DND-41 (cell line): Measurements from ENCODE around the gene DCP1B.

ENCODE experiments used
- EZH2 ChIP-seq: IDR thresholded peaks from 3 replicates; pipeline ENCODE4 v1.6.1; 2012; ENCODE audit warnings: borderline replicate concordance, low read depth, mild to moderate bottlenecking, moderate library complexity, low read length, inconsistent platforms; ENCODE audit not compliant: severe bottlenecking
- TF ChIP-seq, protein P1 (sequence below): IDR thresholded peaks from 2 replicates; pipeline ENCODE4 v1.5.1; 2012; ENCODE audit warnings: borderline replicate concordance, low read length, moderate library complexity, mild to moderate bottlenecking; ENCODE audit not compliant: poor library complexity, severe bottlenecking; ENCODE audit errors: extremely low read depth

DNA sequence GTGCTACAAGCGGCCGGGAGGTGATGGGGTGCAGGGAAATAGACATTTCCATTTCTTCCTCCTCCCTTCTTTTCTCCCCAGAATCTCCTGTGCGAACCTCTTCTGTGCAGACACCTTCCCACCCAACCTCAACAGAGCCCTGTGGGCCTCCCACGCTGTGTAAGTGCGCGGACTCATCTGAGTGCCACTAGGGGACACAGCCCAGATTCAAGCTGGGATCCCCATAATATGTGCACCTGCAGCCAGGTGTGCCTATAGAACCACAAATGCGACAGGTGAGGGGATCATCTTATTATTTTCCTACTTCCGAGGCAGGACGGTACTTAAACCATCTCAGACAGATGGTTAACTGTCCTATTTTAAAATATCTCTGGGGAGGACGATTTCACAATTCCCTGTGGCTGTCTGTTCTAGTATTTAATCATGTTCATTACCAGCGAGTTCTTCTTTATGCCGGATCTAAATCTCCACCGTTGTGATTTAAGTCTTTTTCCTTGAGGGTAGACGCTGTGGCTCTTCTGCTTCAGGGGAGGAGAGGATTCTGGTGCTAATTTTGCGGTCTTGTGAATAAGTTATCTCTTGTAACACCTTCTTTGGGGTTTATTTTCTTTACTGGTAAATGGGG is 31.3 kb upstream of the DCP1B start:
- TF ChIP-seq, protein P1, sequence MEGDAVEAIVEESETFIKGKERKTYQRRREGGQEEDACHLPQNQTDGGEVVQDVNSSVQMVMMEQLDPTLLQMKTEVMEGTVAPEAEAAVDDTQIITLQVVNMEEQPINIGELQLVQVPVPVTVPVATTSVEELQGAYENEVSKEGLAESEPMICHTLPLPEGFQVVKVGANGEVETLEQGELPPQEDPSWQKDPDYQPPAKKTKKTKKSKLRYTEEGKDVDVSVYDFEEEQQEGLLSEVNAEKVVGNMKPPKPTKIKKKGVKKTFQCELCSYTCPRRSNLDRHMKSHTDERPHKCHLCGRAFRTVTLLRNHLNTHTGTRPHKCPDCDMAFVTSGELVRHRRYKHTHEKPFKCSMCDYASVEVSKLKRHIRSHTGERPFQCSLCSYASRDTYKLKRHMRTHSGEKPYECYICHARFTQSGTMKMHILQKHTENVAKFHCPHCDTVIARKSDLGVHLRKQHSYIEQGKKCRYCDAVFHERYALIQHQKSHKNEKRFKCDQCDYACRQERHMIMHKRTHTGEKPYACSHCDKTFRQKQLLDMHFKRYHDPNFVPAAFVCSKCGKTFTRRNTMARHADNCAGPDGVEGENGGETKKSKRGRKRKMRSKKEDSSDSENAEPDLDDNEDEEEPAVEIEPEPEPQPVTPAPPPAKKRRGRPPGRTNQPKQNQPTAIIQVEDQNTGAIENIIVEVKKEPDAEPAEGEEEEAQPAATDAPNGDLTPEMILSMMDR, result no peak
- TF ChIP-seq EZH2, result no peak
